HS-27A (cell line): ENCODE data around the gene GMNC.

Experiments used
- DNase-seq: peaks from one replicate; pipeline ENCODE4 v3.0.0-alpha.2; 2012; ENCODE audit warnings: low read depth, missing footprints

The GMNC gene

DNA sequence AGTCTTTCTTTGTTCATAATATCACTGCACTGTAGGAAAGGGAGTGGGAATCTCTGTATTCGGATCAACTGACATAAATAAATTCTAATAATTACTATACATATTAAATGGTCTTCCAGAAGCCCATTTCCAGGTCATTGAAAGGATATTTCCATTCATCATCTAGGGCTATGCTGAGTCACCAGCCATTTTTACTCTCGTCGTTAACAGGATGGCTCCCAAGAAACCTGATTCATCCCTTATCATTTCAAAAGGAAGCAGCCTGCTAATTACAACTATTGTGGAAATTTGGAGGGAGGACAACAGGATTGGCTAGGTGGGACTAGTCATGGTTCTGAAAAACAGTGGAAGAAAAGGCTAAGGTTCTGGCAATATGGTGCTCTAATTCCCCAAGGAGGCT lies 13.6 kb downstream of the GMNC start:
- DNase-seq = no peak

DNA sequence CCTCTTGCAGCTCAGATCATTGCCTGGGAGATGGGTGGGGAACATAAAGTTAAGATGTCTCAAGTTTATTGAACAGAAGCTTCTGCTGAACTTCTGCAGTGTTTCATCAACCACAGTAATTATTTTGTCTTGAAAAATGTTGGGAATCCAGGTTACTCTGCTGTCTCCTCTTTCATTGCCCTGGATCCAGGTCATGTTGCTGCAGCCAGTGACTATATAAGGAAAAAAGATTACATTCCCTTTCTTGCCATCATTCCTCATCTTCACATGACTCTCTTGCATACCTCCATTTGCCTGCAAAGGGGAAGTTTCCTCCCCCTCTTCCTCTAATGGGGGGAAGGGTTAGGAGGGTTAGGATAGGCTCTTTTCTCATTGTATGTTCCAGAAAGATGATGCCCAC lies 15.1 kb downstream of the GMNC start:
- no peak for DNase-seq

DNA sequence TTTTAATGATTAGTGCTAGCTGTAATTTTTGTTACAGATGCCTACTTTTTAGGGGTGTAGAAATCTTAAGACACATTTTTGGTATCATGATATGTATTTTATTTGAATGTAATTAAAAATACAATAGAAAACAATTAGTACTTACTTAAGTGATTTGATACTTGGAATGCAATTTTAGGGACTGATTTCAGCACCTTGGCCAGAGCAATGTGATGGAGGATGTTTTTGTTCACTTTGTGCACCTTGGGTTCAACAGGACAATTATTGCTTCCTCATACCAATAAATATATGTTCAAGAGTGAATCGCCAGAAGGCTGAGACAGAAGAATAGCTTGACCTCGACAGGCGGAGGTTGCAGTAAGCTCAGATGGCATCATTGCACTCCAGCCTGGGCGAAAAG lies 22.3 kb downstream of the GMNC start:
- no peak for DNase-seq

DNA sequence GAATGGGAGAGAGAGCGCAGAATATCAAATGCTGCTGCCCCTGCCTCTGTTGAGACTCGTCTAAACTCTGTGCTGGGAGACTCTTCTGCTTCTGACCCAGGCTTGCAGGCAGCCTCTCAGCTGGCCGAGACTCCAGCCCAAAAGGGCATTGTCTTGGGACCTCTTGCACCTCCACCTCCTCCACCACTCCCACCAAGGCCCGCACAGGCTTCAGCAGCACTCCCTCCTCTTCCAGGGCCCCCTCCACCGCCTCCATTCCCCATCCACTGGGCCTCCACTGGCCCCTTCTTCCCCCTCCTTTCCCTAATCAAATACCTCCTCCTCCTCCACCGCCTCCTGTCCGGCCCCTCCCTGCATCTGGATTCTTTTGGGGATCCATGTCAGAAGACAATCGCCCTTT lies 31.3 kb downstream of the GMNC start:
- DNase-seq = no peak

DNA sequence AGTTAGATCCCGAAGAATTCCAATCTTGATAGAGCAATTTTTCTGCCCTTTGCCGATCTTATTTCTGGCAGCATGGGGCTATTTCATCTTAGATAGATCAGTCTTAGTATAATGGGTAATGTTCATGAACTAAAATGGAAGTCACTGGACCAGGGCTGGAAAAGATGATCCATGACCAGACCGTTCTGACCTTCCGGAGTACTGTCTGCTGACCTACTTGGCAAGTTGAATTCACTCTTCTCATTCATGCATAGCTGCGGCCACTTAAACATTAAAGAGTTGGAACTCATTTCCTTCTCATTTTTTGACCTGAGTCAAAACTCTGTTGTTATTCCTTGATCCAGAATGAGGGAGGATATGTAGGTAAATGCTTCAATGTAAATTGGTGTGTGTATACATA lies 32.5 kb downstream of the GMNC start:
- DNase-seq = no peak

DNA sequence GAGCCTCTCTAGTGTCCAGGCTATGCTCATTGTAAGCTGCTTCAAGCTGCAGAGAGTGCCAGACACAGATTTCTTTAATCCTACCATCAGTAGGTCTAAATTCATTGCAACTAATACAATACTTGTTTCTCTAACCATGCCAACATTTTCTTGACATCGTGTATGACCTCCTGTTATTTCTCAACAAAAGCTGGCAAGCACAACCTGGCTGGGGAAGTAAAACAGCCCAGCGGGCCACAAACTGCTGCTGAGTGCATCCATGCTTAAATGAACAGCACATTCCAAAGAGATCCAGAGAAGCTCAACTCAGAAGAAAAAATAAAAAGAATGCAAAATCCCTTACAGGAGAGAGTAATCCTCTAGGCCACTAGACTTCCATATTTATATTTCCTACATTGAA lies 36.5 kb downstream of the GMNC start:
- DNase-seq = no peak

DNA sequence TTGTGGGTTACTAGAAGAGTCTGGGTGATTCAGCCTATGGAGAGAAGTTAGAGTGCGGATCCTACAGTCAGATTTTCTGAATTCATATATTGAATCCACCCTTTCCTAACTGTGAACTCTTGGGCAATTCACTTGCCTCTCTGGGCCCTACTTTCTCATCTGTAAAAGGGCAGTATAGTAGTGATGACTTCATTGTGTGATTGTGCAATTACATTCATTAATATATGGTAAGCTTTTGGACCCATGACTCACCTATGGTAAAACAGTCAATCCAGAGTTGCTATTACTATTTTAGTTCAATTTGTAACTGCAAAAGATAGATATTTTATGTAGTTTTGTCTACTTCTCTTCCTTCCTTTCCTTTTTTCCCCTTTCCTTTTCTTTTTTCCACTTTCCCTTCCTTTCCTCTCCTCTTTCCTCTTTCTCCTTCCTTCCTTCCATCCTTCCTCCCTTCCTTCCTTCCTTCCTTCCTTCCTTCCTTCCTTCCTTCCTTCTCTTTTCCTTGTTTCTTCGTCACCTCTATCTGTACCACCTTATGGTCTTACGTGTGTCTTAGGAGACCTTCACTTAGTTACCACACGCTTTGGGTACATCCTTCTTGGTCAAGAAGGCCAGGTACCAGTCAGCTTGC lies 37.0 kb downstream of the GMNC start:
- DNase-seq = no peak

DNA sequence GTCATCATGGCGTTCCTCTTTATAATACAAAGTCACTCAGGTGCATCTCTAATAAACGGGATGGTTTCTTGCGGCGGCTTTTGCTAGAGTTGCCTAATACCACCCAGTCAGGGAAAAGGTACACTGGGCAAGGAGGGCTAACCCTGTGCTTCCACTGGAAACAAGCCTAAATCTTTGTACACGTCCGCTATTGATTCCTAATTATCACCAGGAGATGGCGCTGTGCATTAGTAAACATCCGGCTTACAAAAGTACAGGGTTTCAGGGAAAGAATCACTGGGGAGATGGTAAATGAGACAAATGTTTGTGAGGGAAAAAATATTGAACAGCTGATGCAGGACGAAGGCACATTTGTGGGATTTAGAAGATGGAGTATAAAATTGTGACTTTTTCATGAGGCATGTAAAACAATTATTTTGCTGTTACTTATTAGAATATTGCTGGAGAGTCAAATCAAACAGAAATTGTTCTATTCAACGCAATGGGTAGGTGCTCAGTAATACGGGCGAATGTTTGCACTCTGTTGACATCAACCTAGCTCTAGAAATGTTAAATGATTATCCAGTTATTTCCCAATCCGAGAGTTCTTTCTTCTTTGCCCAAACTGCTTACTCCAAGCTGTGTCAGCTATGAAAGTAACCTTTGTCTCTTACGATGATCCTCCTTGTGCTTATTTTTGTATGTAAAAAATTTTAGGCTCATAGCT lies 50.6 kb downstream of the GMNC start:
- DNase-seq = peak; percentile 38

DNA sequence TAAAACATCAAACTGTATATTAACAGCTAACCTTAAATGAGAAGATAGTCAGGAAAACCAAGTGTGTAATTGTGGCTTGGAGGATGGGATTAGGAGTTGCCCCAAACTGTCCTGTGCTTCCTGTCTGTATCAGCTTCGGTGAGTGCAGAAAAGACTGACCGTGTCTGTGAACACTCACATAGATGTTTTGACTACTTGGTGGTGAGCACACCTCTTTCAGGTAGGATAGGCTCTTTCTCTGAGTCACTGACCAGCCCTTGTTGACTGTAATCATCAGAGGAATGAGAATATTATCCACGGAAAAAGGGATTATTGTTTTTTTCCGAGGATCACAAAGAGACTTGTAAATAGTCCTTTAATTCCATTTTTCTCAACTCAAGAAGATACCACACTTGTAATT lies 51.5 kb downstream of the GMNC start:
- DNase-seq = no peak

DNA sequence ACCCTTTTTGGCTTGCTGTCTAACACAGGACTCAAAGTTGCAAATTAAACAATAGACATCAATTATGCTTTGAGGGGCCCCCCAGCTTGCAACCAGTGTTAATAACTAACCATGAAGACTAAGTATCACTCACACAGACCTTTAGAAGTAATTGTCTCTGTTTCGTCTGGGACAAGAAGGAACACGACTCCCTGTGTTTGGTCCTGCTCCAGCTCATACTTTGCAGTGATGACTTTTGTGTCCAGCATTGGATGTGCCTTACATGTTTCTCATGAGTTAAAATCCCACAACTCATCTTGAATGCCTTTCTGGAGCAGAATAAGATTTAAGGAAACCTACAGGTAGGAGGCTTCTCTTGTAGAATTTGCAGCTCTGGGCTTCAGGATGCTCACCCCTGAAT lies 53.1 kb downstream of the GMNC start:
- DNase-seq = no peak

DNA sequence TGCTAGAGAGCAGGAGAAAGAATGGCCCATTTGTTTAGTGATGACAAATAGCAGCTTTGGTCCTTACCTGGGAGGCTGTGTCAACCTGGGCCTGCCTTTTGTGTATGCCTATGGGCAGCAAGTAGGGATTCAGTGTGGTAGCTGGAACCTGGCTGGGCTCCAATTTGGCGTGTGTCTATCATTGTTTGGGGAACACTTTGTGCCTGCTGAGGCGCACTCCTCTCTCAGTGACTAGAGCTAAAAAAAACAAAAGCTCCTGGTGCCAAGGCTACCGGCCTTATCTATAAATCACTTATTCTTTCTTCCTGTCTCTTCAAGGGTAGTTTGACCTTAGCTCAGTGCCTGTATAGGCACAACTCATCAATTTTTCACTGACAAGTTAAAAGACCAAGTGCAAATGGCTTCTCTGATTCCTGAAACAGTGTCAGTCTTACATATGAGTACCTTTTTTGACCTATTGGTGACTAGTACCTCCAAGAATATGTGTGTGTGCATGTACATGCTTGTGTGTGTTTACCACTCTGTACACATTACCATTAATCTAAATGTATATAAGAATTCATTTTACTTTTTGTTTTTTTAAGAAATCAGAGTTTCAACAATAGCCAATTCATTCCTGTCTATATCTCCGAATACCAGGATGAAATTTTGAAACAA lies 54.6 kb downstream of the GMNC start:
- DNase-seq = no peak
